ENCODE results near the gene TRAF2.

The TRAF2 gene

GRCh38 chr9:136941231-136942111, 55.2 kb downstream of the TRAF2 start:
- DNase-seq: no peak

GRCh38 chr9:136942112-136942880, 56.0 kb downstream of the TRAF2 start:
- no peak for DNase-seq

GRCh38 chr9:136942881-136943230, 56.5 kb downstream of the TRAF2 start:
- DNase-seq: no peak

DNA sequence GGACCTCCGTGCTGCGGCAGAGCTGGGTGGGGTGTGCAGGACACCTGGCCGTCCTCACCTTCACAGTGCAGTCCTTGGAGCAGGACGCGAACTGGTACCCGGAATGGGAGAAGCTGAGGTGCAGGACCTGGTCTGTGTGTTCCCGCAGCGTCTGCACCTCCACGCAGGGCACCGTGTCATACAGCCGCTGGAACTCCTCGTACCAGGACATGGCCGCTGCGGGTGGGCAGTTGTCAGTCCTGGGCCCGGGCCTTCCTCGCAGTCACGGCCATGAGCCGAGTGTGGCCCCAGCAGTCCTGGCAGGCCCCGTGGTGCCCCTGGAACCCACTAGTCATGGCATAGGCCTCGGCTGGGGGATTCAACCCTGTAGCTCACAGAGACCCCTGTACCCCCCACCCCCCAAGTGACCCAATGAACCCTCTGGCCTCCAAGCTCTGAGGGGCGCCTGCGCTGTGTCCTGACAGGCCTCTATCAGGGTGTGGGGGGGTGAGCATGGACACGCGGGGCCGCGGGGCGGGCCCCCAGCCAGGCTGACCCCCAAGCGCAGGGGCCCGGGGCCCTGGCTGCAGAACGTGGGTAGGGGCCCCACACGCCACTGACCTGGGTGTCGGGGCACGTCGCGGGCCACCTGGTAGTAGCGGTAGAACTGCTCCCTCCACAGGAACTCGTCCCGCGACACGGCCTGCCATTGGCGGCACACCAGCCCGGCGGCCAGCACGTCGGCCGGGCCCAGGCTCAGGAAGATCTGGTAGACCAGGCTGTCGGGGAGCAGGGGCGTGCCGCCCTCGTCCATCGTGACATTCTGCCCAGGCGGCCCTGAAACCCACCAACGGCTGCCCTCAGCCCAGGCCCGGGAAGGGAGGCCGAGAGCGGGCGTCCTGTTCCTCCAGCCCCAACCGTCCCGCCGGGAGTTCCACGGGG, 57.2 kb downstream of the TRAF2 start:
- DNase-seq: no peak

DNA sequence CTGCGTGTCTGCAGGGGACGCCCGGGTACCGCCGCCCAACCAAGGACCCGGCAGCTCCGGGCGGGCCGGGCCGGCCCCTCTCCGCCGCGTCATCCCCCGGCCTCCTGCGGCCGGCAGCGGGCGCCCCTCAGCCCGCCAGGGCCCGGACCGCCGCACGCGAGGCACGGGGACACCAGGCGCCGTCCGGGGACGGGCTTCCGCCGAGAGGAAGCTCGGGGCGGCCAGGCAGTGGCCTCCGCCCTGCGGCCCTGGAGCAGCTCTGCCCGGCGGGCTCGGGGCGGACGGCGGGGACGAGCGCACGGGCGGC, 57.8 kb downstream of the TRAF2 start:
- no peak for DNase-seq

DNA sequence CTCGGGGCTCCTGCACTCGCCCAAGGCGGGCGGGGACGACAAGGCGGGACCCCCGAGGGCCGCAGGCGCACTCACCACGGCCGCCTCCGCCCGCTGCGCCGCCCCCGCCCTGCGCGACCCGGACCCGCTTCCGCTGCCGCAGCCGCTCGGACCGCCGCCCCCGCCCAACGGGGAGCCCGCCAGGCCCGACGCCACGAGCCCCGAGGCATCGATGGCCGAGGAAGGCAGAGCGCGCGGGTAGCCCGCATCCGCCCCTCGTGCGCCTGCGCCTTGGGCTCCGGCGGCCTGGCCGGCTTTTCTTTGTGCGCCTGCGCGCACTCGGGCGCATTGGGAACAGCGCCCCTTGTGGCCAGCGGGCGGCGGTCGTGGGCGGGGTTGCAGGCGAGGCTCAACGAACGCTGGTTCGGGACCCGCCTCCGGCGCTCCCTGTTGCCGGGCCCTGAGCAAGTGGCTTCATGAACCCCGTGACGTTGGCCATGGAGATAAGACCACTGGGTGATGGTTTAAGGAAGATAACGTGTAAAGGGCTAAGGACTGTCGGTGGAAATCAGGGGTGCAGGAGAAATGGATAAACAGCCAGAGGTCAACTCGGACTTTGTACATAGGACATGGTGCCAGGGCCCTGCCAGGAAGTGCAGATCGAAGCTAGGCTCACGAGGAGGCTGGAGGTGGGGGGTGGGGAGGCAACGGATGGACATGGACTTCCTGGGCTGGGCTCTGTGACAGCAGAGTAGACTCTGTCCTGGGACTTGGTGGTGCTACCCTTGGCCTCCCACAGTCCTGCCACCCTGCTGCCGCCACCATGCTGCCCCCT, 58.4 kb downstream of the TRAF2 start, which contains the start of the genes C8G and FBXW5:
TSS of gene C8G (plus strand) at position 725 of the 814 bp plus-strand sequence. CDS start at position 803, 78 bp downstream.
TSS of gene FBXW5 (minus strand) at position 220 of the 814 bp plus-strand sequence. CDS start 655 bp downstream, outside the sequence.
- DNase-seq: peak; percentile 90

- no peak for DNase-seq
Observed at GRCh38 chr9:136945333-136946227, 59.3 kb downstream of the TRAF2 start.

DNA sequence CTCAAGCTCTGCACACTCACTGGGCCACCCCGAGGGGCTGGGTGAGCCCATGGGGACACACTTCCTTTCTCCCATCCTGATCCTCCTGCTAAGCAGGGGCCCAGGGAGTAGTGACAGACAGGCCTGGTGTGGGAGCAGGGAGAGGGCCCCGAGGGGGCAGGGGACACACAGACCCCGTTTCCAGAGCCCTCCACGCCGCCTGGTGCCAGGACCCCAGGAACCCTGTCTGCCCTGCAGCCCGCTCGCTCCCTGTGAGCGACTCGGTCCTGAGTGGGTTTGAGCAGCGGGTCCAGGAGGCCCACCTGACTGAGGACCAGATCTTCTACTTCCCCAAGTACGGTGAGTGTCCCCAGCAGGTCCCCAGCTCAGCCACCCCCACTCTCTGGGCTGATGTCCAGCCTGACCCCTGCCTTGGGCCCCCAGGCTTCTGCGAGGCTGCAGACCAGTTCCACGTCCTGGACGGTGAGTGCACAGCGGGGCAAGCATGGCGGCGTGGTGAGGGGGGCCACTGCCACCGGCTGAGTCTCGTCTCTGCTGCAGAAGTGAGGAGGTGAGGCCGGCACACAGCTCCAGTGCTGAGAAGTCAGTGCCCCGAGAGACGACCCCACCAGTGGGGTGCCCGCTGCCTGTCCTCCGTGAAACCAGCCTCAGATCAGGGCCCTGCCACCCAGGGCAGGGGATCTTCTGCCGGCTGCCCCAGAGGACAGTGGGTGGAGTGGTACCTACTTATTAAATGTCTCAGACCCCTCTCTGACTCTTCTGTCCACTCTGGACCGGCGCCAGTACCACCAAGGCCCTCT, 60.1 kb downstream of the TRAF2 start:
- DNase-seq: no peak

DNA sequence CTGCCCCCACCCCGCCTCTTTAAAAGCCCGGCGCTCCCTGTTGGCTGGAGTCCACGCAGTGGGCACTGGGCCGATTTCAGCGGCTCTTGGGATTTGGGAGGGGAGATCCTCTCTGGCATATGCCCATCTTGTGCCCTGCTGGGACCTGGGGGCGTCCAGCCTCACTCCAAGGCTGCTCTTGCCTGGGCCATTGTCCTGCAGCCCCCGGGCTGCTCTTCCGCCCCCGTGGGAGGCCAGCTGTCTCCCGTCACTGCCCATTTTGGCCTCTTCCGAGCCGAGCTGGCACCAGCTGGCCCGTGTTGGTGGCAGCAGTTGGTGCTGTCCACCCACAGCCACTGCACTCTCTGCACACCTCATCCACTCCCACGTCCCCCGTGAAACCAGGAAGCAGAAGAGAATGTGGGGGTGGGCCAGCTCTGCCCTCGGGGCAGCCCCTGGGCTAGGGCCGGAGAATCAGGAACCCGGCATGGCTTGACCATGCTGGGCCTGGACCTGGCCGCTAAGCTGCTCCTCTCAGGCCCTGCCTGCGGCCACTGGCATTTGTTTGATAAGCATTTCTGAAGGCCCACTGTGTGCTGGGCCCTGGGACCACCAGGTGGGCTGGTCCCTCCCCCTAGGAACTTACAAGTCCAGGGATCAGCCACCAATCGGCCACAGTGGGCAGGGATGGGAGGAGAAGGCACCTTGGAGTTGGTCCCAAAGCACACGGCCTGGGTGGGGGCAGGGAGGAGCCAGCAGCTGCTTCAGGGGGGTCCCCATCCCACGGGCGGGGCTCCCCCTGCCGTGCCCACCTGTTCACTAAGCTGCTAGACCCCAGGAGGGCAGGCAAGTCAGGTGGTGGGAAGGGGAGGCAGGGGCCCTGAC, 60.9 kb downstream of the TRAF2 start:
- no peak for DNase-seq

- DNase-seq: no peak
Observed at GRCh38 chr9:136947955-136948510, 61.7 kb downstream of the TRAF2 start.

- no peak for DNase-seq
Observed at GRCh38 chr9:136949239-136949816, 63.0 kb downstream of the TRAF2 start.

- peak; percentile 96 for DNase-seq
Observed at GRCh38 chr9:136949817-136950655, 63.7 kb downstream of the TRAF2 start.

DNA sequence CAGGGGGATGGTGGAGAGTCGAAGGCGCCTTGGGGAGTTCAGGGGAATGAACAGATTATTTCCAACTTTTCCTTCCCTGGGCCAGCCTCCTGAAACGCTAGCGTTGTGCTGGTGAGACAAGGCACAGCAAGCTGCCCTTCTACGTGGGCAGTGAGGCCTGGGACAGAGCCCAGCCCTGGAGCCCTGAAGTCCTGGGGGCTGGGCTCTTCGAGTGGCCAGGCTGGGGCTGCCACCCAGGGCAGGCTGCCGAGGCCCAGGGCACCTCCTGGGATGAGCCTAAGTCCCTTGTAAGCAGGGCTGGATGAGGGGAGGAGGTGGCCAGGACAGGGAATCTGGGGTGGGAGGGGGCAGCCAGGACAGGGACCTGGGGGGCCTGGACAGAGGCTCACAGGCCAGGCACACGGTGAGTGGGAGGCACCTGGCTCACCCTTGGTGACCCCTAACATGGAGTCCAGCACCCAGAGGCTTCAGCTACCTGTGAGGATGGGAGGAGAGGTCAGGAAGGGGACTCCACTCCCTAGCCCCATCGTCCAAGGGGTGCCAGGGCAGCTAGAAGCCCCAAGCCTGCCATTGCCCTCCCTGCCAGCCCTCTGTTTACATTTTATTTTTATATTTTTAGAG, 64.5 kb downstream of the TRAF2 start:
- no peak for DNase-seq

DNA sequence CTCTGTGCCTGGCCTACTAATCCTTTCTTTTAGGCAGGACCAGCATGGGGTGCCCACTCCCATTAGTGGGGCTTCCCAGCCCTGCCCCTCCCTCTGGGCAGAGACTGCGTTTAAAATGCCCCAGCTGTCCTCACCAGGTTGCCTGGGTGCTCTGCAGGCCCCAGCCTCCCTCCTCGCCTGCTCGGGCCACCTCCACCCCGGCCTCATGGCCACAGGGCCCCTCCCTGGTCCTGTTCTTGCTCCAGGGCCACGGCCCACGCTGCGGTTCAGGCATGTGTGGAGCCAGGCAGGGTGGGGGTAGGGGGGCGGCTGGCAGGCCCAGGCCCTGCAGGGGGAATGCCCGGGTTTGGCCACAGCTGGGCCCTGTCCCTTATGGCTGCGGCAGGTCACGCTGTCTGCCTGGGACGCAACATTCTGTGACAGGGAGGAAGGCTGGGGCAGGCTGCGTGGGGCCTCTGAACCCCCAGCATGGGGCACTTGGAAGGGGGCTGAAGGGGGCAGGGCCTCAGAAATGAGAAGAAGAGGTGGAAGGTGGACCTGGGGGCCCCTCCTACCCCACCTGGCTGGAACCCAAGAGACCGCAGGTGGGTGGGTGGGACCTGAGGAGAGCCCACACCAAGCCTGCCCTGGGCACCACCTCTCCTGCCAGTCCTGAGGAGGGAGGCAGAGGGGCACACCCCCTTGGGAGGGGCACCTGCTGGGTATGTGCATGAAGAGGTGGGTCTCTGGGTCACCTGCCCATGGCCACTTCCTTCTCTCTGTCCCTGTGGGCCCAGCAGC, 65.4 kb downstream of the TRAF2 start, which contains the start of gene LCN12:
TSS of gene LCN12 (plus strand) at position 733 of the 780 bp plus-strand sequence. CDS start 55 bp downstream, outside the sequence.
- DNase-seq: no peak

DNA sequence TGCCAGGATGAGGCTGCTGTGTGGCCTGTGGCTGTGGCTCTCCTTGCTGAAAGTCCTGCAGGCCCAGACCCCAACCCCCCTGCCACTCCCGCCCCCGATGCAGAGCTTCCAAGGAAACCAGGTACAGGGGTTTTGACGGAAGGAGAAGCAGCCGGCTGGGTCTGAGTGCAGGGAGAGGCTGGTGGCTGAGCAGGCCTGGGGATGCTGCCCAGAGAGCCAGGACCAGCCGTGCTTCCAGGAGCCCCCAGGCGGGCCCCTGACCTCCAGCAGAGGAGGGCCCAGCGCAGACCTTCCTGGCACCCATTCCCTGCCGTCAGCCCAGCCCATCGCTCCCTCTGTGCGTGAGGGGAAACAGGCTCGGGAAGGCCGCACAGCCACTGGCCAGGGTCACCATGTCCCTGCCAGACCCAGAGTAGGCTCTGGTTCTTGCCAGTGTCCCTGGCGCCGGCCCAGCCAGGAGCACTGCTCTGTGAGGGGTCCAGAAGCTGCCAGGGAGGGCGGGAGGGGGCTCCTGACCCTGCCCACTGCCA, 66.1 kb downstream of the TRAF2 start:
- DNase-seq: no peak

All from effector CD8-positive, alpha-beta T cell (primary cell).